Activated naive CD8-positive, alpha-beta T cell treated with anti-CD3 and anti-CD28 coated beads, Interleukin-2, amount 50 U/mL, for 16 hours (primary cell): ENCODE data around the gene GMDS.

Experiments
- DNase-seq: peaks from one replicate; pipeline ENCODE4 v3.0.0-alpha.2; 2020; ENCODE audit warnings: low read depth, low spot score

The GMDS gene

GRCh38 chr6:1940381-1940780 lies 305.0 kb downstream of the GMDS start:
- no peak for DNase-seq

- no peak for DNase-seq
Observed at GRCh38 chr6:1933292-1933691, 312.1 kb downstream of the GMDS start.

GRCh38 chr6:1931817-1932216 lies 313.6 kb downstream of the GMDS start:
- no peak for DNase-seq

- no peak for DNase-seq
Observed at GRCh38 chr6:1930356-1930755, 315.0 kb downstream of the GMDS start.

GRCh38 chr6:1929931-1930330 lies 315.5 kb downstream of the GMDS start:
- DNase-seq = no peak

- DNase-seq = no peak
Observed at GRCh38 chr6:1925743-1926430, 319.5 kb downstream of the GMDS start.

GRCh38 chr6:1923449-1923848 lies 322.0 kb downstream of the GMDS start:
- DNase-seq = no peak

- no peak for DNase-seq
Observed at GRCh38 chr6:1917626-1918371, 327.6 kb downstream of the GMDS start.

GRCh38 chr6:1916334-1917070 lies 328.9 kb downstream of the GMDS start:
- DNase-seq = no peak

- no peak for DNase-seq
Observed at GRCh38 chr6:1915226-1915625, 330.2 kb downstream of the GMDS start.

- DNase-seq = no peak
Observed at GRCh38 chr6:1913577-1913976, 331.8 kb downstream of the GMDS start.

GRCh38 chr6:1912731-1913130 lies 332.7 kb downstream of the GMDS start:
- DNase-seq = no peak

GRCh38 chr6:1911474-1911873 lies 333.9 kb downstream of the GMDS start:
- no peak for DNase-seq

- DNase-seq = no peak
Observed at GRCh38 chr6:1910621-1911407, 334.6 kb downstream of the GMDS start.

- DNase-seq = no peak
Observed at GRCh38 chr6:1908784-1909183, 336.6 kb downstream of the GMDS start.

GRCh38 chr6:1906609-1907008 lies 338.8 kb downstream of the GMDS start:
- no peak for DNase-seq

GRCh38 chr6:1906014-1906413 lies 339.4 kb downstream of the GMDS start:
- DNase-seq = no peak

GRCh38 chr6:1904898-1905297 lies 340.5 kb downstream of the GMDS start:
- no peak for DNase-seq

GRCh38 chr6:1904466-1904799 lies 341.0 kb downstream of the GMDS start:
- no peak for DNase-seq

GRCh38 chr6:1903780-1904465 lies 341.5 kb downstream of the GMDS start:
- no peak for DNase-seq

- no peak for DNase-seq
Observed at GRCh38 chr6:1901556-1901955, 343.8 kb downstream of the GMDS start.
